ENCODE results near the gene C10orf105. TPM values are rescaled to one million over a fixed set of nuclear protein-coding genes. Genes with fewer than 3 reads are reported as not detected.

C10orf105 gene
- polyA plus RNA-seq, 1 of the 3 experiments (the other 2 are of a cell fraction), result not detected

DNA sequence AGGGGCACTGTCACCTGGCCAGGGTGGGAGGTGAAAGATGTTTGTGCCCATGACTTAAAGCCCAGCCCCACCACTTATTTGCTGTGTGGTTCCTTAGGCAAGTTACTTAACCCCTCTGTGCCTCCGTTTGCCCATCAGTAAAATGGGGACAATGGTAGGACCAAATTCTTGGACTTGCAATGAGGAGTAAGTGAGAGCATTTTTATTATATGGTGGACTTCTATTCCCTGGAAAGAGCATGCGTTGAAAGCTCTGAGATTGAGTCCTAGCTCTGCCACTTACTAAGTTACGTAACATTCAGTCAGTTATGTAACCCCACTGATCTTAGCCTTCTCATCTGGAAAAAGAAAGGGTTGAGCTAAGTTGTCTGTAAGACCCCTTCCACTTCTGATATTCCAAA, 35.0 kb upstream of the C10orf105 start (continued):
- TF ChIP-seq, protein P1, sequence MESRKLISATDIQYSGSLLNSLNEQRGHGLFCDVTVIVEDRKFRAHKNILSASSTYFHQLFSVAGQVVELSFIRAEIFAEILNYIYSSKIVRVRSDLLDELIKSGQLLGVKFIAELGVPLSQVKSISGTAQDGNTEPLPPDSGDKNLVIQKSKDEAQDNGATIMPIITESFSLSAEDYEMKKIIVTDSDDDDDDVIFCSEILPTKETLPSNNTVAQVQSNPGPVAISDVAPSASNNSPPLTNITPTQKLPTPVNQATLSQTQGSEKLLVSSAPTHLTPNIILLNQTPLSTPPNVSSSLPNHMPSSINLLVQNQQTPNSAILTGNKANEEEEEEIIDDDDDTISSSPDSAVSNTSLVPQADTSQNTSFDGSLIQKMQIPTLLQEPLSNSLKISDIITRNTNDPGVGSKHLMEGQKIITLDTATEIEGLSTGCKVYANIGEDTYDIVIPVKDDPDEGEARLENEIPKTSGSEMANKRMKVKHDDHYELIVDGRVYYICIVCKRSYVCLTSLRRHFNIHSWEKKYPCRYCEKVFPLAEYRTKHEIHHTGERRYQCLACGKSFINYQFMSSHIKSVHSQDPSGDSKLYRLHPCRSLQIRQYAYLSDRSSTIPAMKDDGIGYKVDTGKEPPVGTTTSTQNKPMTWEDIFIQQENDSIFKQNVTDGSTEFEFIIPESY (IDR thresholded peaks at IDR 0.05; ENCODE audit: borderline replicate concordance, low read depth), result no peak
- TF ChIP-seq FOXJ3 (CRISPR knock-in tag; IDR thresholded peaks at IDR 0.05), result no peak

DNA sequence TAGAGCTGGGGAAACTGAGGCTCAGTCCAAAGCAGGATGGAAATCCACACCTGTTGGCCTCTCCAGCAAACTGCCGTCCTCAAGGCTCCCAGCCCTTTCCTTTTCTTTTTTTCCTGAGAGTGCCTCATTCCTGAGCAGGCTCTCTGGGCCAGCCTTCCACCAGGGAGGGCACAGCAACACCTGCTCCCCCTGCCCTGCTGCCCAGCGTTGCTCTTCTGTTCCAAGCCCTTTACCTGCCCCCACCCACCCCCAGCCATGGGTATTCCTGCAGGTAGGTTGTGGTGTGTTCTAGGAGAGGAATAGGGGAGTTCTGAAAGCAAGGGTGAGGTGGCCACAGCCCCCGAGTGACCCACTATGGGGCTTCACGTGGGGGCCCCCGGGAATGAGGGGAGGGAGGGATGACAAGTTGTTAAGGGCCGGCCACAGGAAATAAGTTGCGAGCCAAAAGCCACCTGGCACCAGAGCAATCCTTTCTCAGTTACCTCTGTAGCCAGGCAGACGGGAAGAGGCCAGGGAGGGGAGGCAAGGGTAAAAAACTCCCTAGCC, 34.5 kb upstream of the C10orf105 start:
- CTCF ChIA-PET, result interaction anchor here (1.2 kb wide), 1 partner anchor 8 kb away, joined by 3 read pairs; no protein-coding TSS in a partner anchor
- TF ChIP-seq RFX5 (IDR thresholded peaks at IDR 0.05; ENCODE audit: low read length), result no peak
- TF ChIP-seq, protein P2, sequence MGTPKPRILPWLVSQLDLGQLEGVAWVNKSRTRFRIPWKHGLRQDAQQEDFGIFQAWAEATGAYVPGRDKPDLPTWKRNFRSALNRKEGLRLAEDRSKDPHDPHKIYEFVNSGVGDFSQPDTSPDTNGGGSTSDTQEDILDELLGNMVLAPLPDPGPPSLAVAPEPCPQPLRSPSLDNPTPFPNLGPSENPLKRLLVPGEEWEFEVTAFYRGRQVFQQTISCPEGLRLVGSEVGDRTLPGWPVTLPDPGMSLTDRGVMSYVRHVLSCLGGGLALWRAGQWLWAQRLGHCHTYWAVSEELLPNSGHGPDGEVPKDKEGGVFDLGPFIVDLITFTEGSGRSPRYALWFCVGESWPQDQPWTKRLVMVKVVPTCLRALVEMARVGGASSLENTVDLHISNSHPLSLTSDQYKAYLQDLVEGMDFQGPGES (IDR thresholded peaks at IDR 0.05; ENCODE audit: low read depth, low read length), result no peak
- TF ChIP-seq RCOR1 (IDR thresholded peaks at IDR 0.05; ENCODE audit: low read length), result no peak
- no peak for TF ChIP-seq JUND (IDR thresholded peaks at IDR 0.05)
- H3K36me3 ChIP-seq (replicated peaks in 1 of 2; ENCODE audit: control insufficient read depth in 1 of 2, insufficient read depth in 2 of 2, low read length in 1 of 2), result no peaks in the 10 kb centered on the region

DNA sequence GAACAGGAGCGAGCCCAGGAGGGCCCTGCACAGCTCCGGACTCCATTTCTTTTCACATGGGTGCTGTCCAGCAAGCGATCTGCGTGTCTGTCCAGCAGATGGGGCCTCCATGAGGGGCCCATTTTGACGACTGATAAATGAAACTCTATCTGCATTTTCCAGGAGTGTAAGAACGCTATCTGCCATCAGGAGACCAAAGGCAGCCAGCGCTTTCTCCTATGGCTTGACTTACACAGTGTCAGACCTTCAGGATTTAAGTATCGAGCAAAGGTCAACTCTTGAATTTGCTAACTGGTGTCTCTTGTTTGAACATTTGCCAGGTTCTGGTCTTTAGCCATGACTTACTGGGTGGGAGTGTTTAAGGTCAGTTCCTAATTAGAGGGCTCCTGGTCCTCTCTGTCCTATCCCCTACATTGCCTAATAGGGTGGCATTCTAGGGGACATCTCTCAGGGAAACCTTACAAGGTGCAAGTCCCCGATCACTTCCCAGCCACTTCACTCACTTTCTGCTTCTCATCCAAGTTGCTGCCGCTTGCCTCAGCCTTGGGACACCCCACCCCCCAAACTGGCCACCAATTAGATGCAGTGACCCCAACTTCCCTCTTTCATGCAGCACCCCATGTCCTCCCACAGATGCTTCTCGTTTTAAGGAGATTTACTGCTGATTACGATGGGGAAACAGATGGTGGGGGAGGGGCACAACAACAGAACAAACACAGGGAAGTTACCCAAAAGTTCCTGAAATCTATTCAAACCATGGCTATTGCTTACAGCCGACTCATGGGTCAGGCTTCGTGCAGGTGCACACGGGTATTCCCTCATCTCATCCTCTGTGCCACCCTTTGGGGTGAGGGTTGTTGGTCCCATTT, 33.7 kb upstream of the C10orf105 start:
- H3K9me3 ChIP-seq, result no peaks in the 10 kb centered on the region
- 81% methylated on average over 14 of the region's 15 CpGs for WGBS (ENCODE audit: low lambda C conversion rate)
- TF ChIP-seq FOSL2 (IDR thresholded peaks at IDR 0.05; ENCODE audit: borderline replicate concordance, low read depth) (no peak), FOXM1 (IDR thresholded peaks at IDR 0.05; ENCODE audit: low read depth) (no peak), RXRA (IDR thresholded peaks at IDR 0.05; ENCODE audit: borderline replicate concordance, low read depth) (no peak), ELF1 (IDR thresholded peaks at IDR 0.05) (no peak), SIN3A (IDR thresholded peaks at IDR 0.05; ENCODE audit: borderline replicate concordance, low read depth, low read length) (no peak), CHD2 (IDR thresholded peaks at IDR 0.05; ENCODE audit: low read length, partially characterized antibody) (no peak)
- TF ChIP-seq, protein P3, sequence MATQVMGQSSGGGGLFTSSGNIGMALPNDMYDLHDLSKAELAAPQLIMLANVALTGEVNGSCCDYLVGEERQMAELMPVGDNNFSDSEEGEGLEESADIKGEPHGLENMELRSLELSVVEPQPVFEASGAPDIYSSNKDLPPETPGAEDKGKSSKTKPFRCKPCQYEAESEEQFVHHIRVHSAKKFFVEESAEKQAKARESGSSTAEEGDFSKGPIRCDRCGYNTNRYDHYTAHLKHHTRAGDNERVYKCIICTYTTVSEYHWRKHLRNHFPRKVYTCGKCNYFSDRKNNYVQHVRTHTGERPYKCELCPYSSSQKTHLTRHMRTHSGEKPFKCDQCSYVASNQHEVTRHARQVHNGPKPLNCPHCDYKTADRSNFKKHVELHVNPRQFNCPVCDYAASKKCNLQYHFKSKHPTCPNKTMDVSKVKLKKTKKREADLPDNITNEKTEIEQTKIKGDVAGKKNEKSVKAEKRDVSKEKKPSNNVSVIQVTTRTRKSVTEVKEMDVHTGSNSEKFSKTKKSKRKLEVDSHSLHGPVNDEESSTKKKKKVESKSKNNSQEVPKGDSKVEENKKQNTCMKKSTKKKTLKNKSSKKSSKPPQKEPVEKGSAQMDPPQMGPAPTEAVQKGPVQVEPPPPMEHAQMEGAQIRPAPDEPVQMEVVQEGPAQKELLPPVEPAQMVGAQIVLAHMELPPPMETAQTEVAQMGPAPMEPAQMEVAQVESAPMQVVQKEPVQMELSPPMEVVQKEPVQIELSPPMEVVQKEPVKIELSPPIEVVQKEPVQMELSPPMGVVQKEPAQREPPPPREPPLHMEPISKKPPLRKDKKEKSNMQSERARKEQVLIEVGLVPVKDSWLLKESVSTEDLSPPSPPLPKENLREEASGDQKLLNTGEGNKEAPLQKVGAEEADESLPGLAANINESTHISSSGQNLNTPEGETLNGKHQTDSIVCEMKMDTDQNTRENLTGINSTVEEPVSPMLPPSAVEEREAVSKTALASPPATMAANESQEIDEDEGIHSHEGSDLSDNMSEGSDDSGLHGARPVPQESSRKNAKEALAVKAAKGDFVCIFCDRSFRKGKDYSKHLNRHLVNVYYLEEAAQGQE (IDR thresholded peaks at IDR 0.05; ENCODE audit: low read depth, low read length), result peak; percentile 77
- TF ChIP-seq, protein P1 (IDR thresholded peaks at IDR 0.05; ENCODE audit: borderline replicate concordance, low read depth), result no peak
- H3K36me3 ChIP-seq (replicated peaks in 1 of 2; ENCODE audit: control insufficient read depth in 1 of 2, insufficient read depth in 2 of 2, low read length in 1 of 2), result no peaks in the 10 kb centered on the region
- no peaks in the 10 kb centered on the region for H3F3A ChIP-seq (replicated peaks; ENCODE audit: insufficient read depth)
- POLR2A ChIA-PET, result interaction anchor here (1.5 kb wide), 1 partner anchor 128 kb away, joined by 4 read pairs; no protein-coding TSS in a partner anchor
- H3K4me2 ChIP-seq, result no peak overlapping the region
- H3K9ac ChIP-seq, result no peak overlapping the region
- no peak overlapping the region for H3K27ac ChIP-seq (ENCODE audit: low read depth in 2 of 2, low read length in 1 of 2)
- CTCF ChIA-PET, result interaction anchor here (0.8 to 1.5 kb wide), 5 partner anchors 9 to 57 kb away, joined by 3 to 10 read pairs (median 4); partner anchors contain the start of gene VSIR
- no peaks in the 10 kb centered on the region for H3K79me2 ChIP-seq (ENCODE audit: insufficient read depth)
- DNase-seq, result no peak
- H4K20me1 ChIP-seq (ENCODE audit: insufficient read depth), result no peaks in the 10 kb centered on the region
- peaks cover 0 to 24% of the 10 kb centered on the region in 2 experiments; a peak in 1 of 4 replicates for H3K4me1 ChIP-seq (ENCODE audit: control insufficient read depth in 1 of 2, insufficient read depth in 2 of 2, low read depth in 1 of 2, low read length in 1 of 2)
- no peak overlapping the region for H3K4me3 ChIP-seq (ENCODE audit: low read depth in 2 of 2, low read length in 1 of 2)
- no peaks in the 10 kb centered on the region for H3K9me2 ChIP-seq
- no peaks in the 10 kb centered on the region for H3K27me3 ChIP-seq (ENCODE audit: insufficient read depth)
- no peak overlapping the region for H2AFZ ChIP-seq (ENCODE audit: low read depth)

More for the DNA sequence above, 34.5 kb upstream of the C10orf105 start:
- Histone ChIP-seq H3K9me3 (no peaks in the 10 kb centered on the region), H3K79me2 (ENCODE audit: insufficient read depth) (no peaks in the 10 kb centered on the region), H3K4me1 (ENCODE audit: control insufficient read depth in 1 of 2, insufficient read depth in 2 of 2, low read depth in 1 of 2, low read length in 1 of 2) (peaks cover 0 to 19% of the 10 kb centered on the region in 2 experiments; a peak in 1 of 4 replicates), H3K9me2 (no peaks in the 10 kb centered on the region), H2AFZ (ENCODE audit: low read depth) (no peak overlapping the region), H3F3A (replicated peaks; ENCODE audit: insufficient read depth) (no peaks in the 10 kb centered on the region), H3K4me3 (ENCODE audit: low read depth in 2 of 2, low read length in 1 of 2) (no peak overlapping the region), H3K27me3 (ENCODE audit: insufficient read depth) (no peaks in the 10 kb centered on the region), H4K20me1 (ENCODE audit: insufficient read depth) (no peaks in the 10 kb centered on the region), H3K4me2 (no peak overlapping the region), H3K9ac (no peak overlapping the region), H3K27ac (ENCODE audit: low read depth in 2 of 2, low read length in 1 of 2) (no peak overlapping the region)
- POLR2A ChIA-PET, result no interaction called here
- DNase-seq, result no peak
- WGBS (ENCODE audit: low lambda C conversion rate), result 81% methylated on average over 8 of the region's 8 CpGs
